A549 (cell line): Measurements from ENCODE around the gene USP3. TPM values are rescaled to one million over a fixed set of nuclear protein-coding genes. Genes with fewer than 3 reads are reported as not detected.
A peak's percentile ranks its signal among the peaks of the same experiment; 100 is the strongest.

Experiments
- ATAC-seq, 2 experiments: fragments of 200-7000 bp in 1 of 2; fragments of >200 bp in 1 of 2; cut with Nextera tagmentation in 1 of 2; cut with Tn5 transposase in 1 of 2; 3 replicates each; pipeline versions ENCODE4 v1.8.0 to v1.9.1; 2018 to 2020; ENCODE audit warnings: mild to moderate bottlenecking in 1 of 2, moderate library complexity in 1 of 2
- CTCF ChIA-PET: fragments of 300-600 bp; sonication (Branson Sonifier 250); formaldehyde crosslinking; extraction: SDS; loops from one replicate; lab custom pipeline; 2021; ENCODE audit warnings: antibody characterized with exemption, inconsistent platforms; lab: Yijun Ruan, JAX
- POLR2A ChIA-PET: fragments of 350-600 bp; formaldehyde crosslinking; extraction: SDS; loops from one replicate; lab custom pipeline; 2021; ENCODE audit warnings: antibody characterized with exemption, inconsistent platforms; lab: Yijun Ruan, JAX
- DNase-seq, 2 experiments: peaks; one replicate each; pipeline versions ENCODE4 v3.0.0 to v3.0.0-alpha.2; 2011 to 2016; ENCODE audit warnings: low read depth in 1 of 2, low spot score in 1 of 2
- FAIRE-seq: peaks from 2 replicates; lab custom pipeline; 2011; peaks lifted over from hg19 to GRCh38; lab: Jason Lieb, UNC
- H3K27ac ChIP-seq, 2 experiments: fragments of >200 bp; sonication (Bioruptor Twin); formaldehyde crosslinking; 3 replicates each; pipeline ENCODE4 v1.5.1; 2016 to 2017
- H3K4me1 ChIP-seq: fragments of >200 bp; sonication (Bioruptor Twin); formaldehyde crosslinking; 3 replicates; pipeline ENCODE4 v1.6.1; 2016
- H3K4me2 ChIP-seq: fragments of >200 bp; sonication (Bioruptor Twin); formaldehyde crosslinking; 3 replicates; pipeline ENCODE4 v1.6.1; 2016
- H3K4me3 ChIP-seq: fragments of >200 bp; sonication (Bioruptor Twin); formaldehyde crosslinking; 3 replicates; pipeline ENCODE4 v1.5.1; 2016
- H3K9me3 ChIP-seq: fragments of >200 bp; sonication (Bioruptor Twin); formaldehyde crosslinking; 3 replicates; pipeline ENCODE4 v1.6.1; 2016
- ATOH8 ChIP-seq: fragments of 250-450 bp; sonication (Bioruptor Pico); IDR thresholded peaks from 2 replicates; pipeline ENCODE4 v1.5.0; 2020; ENCODE audit warnings: low read depth, mild to moderate bottlenecking, moderate library complexity
- BCL3 ChIP-seq: fragments of >200 bp; sonication (Bioruptor Twin); formaldehyde crosslinking; IDR thresholded peaks from 3 replicates; pipeline ENCODE4 v1.6.1; 2016
- BHLHE40 ChIP-seq: IDR thresholded peaks from 2 replicates; pipeline ENCODE4 v1.6.1; 2012; ENCODE audit warnings: low read depth, low read length, inconsistent platforms
- CBX8 ChIP-seq: fragments of 200-600 bp; sonication (generic); IDR thresholded peaks from 2 replicates; pipeline ENCODE4 v1.6.1; 2016
- CHD2 ChIP-seq: fragments of 150-350 bp; IDR thresholded peaks from 2 replicates; pipeline ENCODE4 v1.6.1; 2014; ENCODE audit warnings: low read length; ENCODE audit not compliant: partially characterized antibody
- EHMT2 ChIP-seq: fragments of 200-600 bp; sonication (generic); IDR thresholded peaks from 2 replicates; pipeline ENCODE4 v1.6.1; 2016; ENCODE audit warnings: antibody characterized with exemption, low read depth, mild to moderate bottlenecking, moderate library complexity
- ESRRA ChIP-seq: fragments of 150-350 bp; IDR thresholded peaks from 2 replicates; pipeline ENCODE4 v1.6.1; 2014; ENCODE audit warnings: mild to moderate bottlenecking, low read length, borderline replicate concordance
- FOSL2 ChIP-seq, 2 experiments: fragments of 450-650 bp in 1 of 2; fragments of >200 bp in 1 of 2; sonication (Bioruptor Twin) in 1 of 2; formaldehyde crosslinking; IDR thresholded peaks; 2 replicates each; pipeline versions ENCODE4 v1.5.0 to v1.6.1; 2016 to 2020; ENCODE audit warnings: mild to moderate bottlenecking in 1 of 2, moderate library complexity in 1 of 2
- GATA3 ChIP-seq: IDR thresholded peaks from 2 replicates; pipeline ENCODE4 v1.6.1; 2012; ENCODE audit warnings: borderline replicate concordance
- HDAC2 ChIP-seq: fragments of 200-600 bp; sonication (generic); IDR thresholded peaks from 2 replicates; pipeline ENCODE4 v1.6.1; 2016
- HOXA7 ChIP-seq: fragments of 250-450 bp; sonication (Bioruptor Pico); IDR thresholded peaks from 2 replicates; pipeline ENCODE4 v1.5.0; 2020; ENCODE audit warnings: mild to moderate bottlenecking, moderate library complexity
- HOXB5 ChIP-seq: fragments of 250-450 bp; sonication (Bioruptor Pico); IDR thresholded peaks from 2 replicates; pipeline ENCODE4 v1.5.0; 2020; ENCODE audit warnings: mild to moderate bottlenecking, moderate library complexity
- JUN ChIP-seq, 2 experiments: fragments of >200 bp; sonication (Bioruptor Twin); formaldehyde crosslinking; IDR thresholded peaks; 2 replicates in 1 of 2; 3 replicates in 1 of 2; pipeline ENCODE4 v1.6.1; 2016 to 2017
- KDM1A ChIP-seq: fragments of 200-600 bp; sonication (generic); IDR thresholded peaks from 2 replicates; pipeline ENCODE4 v1.6.1; 2016; ENCODE audit warnings: low read depth, mild to moderate bottlenecking
- NFE2L2 ChIP-seq: fragments of 150-350 bp; conservative IDR thresholded peaks from 2 replicates; pipeline ENCODE4 v1.6.1; 2014; ENCODE audit warnings: low read length
- NR3C1 ChIP-seq: fragments of >200 bp; sonication (Bioruptor Twin); formaldehyde crosslinking; IDR thresholded peaks from 3 replicates; pipeline ENCODE4 v1.6.1; 2017
- PHF8 ChIP-seq: fragments of 200-600 bp; sonication (generic); IDR thresholded peaks from 2 replicates; pipeline ENCODE4 v1.6.1; 2016; ENCODE audit warnings: low read depth, mild to moderate bottlenecking, antibody characterized with exemption, moderate library complexity, borderline replicate concordance
- RNF2 ChIP-seq: fragments of 200-600 bp; sonication (generic); IDR thresholded peaks from 2 replicates; pipeline ENCODE4 v1.6.1; 2016; ENCODE audit warnings: low read depth, mild to moderate bottlenecking, antibody characterized with exemption, moderate library complexity, borderline replicate concordance
- ZFP36 ChIP-seq: fragments of 450-650 bp; IDR thresholded peaks from 2 replicates; pipeline ENCODE4 v1.6.1; 2014; ENCODE audit warnings: borderline replicate concordance; ENCODE audit not compliant: partially characterized antibody
- WGBS: methylation state at CpG from one replicate; pipeline ENCODE4 v1.1.6; 2017; ENCODE audit errors: missing lambda C conversion rate; 5-methylcytosine and 5-hydroxymethylcytosine counted together
- polyA plus RNA-seq, 4 experiments: library from polyadenylated mRNA; depleted of rRNA in 3 of 4; stranded (reverse); fragments of >200 nt; fragmentation: RNase III in 1 of 4; extraction: RNeasy Plus Mini Kit Qiagen cat#74134 plus additional on column Dnase treatment in 1 of 4; gene quantifications; 2 replicates in 3 of 4; 3 replicates in 1 of 4; pipeline ENCODE4 v1.2.3, GENCODE V29; 2011 to 2017

The USP3 gene
- polyA plus RNA-seq, 2 of the 4 experiments (the other 2 are of a cell fraction): 41.8 to 99.1 TPM

DNA sequence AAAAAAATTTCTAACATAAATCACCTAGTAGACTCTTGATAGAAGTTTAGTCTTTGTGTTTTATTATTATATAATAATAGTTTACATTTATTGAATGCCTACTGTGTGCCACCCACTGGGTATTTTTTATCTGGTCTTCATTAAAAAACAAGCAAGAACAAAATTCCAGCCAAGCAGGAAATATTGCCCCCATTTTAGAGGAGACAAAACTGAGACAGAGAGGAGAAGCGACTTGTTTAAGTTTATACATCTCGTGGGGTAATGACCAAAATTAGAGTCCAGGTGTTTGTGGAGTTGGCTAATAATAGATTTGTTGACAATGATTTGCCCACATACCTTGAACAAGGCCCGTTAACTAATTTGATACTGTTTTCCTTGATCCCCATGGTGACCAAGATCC, 59.7 kb downstream of the USP3 start (continued):
- TF ChIP-seq FOSL2 (IDR thresholded peaks at IDR 0.05): no peak
- no peak for TF ChIP-seq FOSL2 (CRISPR knock-in tag; IDR thresholded peaks at IDR 0.05)
- no peak for TF ChIP-seq CHD2
- no peak for TF ChIP-seq PHF8
- TF ChIP-seq, all 56 proteins: peak for 0

DNA sequence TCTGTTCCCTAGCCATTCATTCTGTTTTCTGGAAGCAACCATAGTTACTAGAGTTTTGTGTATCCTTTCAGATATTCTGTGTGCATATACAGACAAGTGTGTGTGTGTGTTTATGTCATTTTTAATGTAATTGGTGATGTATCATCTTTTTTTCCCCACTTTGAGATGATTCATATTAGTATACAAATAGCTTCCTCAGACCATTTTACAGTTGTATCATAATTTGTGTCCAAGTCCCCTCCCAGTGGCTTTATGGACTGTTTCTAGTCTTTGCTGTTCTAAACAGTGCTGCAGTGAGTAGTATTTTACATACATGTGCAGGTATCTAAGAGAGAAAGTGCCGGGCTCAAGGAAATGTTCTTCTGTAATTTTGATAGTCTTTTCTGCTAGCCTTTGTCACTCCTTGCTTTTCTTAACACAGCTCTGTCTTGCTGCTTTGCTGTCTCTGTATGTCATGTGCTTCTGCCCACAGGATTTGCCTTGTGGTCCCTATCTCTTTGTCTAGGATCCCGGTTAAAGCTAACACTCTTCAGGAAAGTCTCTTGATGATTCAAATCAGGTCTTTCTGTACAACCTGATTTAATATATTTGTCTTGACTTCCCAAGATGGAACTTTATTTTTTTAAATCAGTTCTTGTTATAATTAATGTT, 61.3 kb downstream of the USP3 start:
- ChIA-PET CTCF (interaction anchor here (0.6 to 2.1 kb wide), 8 partner anchors 13 to 99 kb away, joined by 3 to 9 read pairs (median 4); partner anchors contain the start of gene FBXL22), POLR2A (no interaction called here)
- Histone ChIP-seq H3K27ac (0 out of 6 replicates have a peak overlapping the region, but pooled peaks of 1 of the 2 experiments have one; percentile 20), H3K9me3 (no peaks in the 10 kb centered on the region), H3K4me3 (no peak overlapping the region), H3K4me2 (peak overlapping the region; percentile 11; the same call in 1 of the 3 replicates), H3K4me1 (peaks cover 16% of the 10 kb centered on the region)
- TF ChIP-seq HDAC2: no peak
- TF ChIP-seq FOSL2 (IDR thresholded peaks at IDR 0.05): no peak
- peak; percentile 34; the same call in 1 of the 2 replicates for TF ChIP-seq FOSL2 (CRISPR knock-in tag; IDR thresholded peaks at IDR 0.05)
- peak in 1 of 2 experiments; percentile 45; a peak in 4 of 6 replicates for ATAC-seq
- no peak for FAIRE-seq
- no peak for DNase-seq
- WGBS: 85% methylated on average over 2 of the region's 2 CpGs

DNA sequence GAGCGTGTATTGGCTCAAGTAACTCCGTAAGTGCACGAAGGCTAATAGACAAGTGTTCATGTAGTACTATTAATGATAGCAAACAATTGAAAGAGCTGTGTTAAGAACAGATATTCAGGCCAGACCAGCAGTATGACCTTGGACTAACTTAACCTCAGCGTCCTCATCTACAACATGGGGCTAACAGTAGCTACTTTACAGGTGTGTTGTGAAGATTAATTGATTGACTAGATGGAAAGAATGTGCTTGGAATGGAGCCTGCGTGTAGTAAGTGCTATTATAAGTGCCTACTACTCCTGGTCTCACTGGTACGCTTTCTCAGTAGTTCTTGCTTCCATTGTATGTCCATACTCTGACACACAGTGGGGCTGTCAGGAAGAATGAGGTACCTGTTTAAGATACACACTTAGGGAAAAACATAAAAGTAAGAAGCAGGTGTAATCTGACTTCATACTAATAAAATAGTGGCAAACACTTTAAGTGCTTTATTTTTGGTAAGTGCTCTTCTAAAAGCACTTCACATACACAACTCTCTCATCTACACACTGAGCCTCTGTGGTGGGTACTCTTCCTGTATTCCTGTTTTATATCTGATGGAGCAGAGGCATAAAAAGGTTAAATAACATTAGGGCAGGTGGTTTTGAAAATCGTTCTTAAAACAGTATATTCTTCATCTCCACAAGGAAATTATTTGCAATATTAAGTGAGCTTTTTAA, 68.5 kb downstream of the USP3 start:
- 84% methylated on average over 7 of the region's 7 CpGs for WGBS
- peak; percentile 80 for FAIRE-seq
- no peak for DNase-seq
- POLR2A ChIA-PET: no interaction called here
- Histone ChIP-seq H3K27ac (no peak overlapping the region), H3K4me2 (no peak overlapping the region), H3K9me3 (no peaks in the 10 kb centered on the region), H3K4me3 (no peak overlapping the region), H3K4me1 (no peaks in the 10 kb centered on the region)
- CTCF ChIA-PET: interaction anchor here (1.2 to 2.6 kb wide), 4 partner anchors 13 to 106 kb away, joined by 3 to 9 read pairs (median 6); no protein-coding TSS in a partner anchor
- no peak for ATAC-seq
- no peak for TF ChIP-seq NR3C1
- TF ChIP-seq EHMT2: no peak
- no peak for TF ChIP-seq RNF2
- TF ChIP-seq ZFP36: no peak
- no peak for TF ChIP-seq JUN (IDR thresholded peaks at IDR 0.05)
- TF ChIP-seq CBX8: no peak
- TF ChIP-seq BHLHE40: no peak
- TF ChIP-seq NFE2L2: no peak
- TF ChIP-seq KDM1A: no peak
- TF ChIP-seq BCL3: no peak
- no peak for TF ChIP-seq HOXB5 (CRISPR knock-in tag)
- TF ChIP-seq GATA3: no peak
- TF ChIP-seq ESRRA: no peak
- no peak for TF ChIP-seq CHD2
- TF ChIP-seq HOXA7 (CRISPR knock-in tag): no peak
- TF ChIP-seq ATOH8 (CRISPR knock-in tag): no peak
